KBM-7 (cell line): ENCODE data around the gene PCDHGA3.
"Not testable (repeated sequence)": the region's sequence is repeated elsewhere in the genome, so short reads cannot be mapped to it uniquely, and the experiment has no call there.

Experiments
- DNase-seq: peaks from one replicate; pipeline ENCODE4 v3.0.0-alpha.2; 2015
- in situ Hi-C: fragments of 300-500 bp; cut with MboI; formaldehyde crosslinking; loops from 2 replicates; pipeline ENCODE4 v1.14.3; 2020; ENCODE audit warnings: low sequenced_read_pairs, low pct_unique_long_range_greater_than_20kb, mixed read lengths

Gene PCDHGA3

DNA sequence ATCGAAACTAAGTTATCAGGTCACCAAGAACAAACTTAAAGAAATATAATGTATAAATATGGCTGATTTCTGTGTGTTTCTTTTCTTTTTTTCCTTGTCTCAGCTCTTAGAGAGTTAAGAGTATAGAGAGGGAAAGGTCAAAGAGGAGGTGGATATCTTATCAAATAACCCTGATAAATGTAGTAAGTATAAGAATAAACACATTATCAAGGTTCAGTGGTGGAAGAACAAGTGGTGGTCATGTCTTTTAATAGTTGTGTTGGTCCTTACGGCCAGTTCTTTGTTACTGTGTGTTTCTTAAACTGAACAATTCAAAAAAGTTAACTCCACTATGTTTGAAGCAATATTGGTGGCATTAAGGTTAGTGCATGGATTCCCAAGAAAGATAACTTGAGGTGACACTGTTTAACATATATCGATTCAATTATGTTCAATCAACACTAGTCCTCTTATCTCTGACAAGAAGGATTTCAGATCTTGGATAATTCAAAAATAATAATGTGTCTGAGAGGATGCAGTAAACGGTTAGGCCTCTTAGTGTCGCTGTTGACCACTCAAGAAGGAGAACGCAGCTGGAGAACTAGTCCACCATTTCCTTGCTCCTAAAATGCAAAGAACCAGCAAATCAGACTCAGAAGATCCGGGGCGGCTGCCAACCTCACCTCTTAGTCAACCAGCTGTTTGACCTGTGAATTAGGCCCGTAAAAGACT is at the start of gene PCDHGA3:
PCDHGA3 (plus strand) TSS at position 588 of the 711 bp plus-strand sequence. CDS start 205 bp downstream, outside the sequence.
- DNase-seq: no peak
- in situ Hi-C loops: no loop called here

DNA sequence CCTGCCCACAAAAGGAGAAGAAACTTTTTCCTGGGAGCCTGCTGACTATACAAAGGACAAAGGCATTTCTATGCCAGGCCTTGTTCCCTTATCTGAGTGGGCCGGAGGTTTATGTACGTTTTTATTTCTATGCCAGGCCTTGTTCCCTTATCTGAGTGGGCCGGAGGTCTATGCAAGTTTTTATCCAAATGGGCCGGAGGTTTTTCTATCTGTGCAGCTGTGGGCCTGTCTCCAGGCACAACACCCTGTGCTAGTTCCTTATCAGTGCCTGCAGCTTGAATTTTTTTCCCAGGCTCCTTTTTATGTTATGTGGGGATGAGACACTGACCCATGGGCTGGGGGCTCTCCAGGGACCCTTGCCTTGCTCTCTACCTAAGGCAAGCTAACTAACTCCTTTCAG is 45.3 kb upstream of the PCDHGA3 start:
- in situ Hi-C loops: no loop called here
- DNase-seq: no peak

DNA sequence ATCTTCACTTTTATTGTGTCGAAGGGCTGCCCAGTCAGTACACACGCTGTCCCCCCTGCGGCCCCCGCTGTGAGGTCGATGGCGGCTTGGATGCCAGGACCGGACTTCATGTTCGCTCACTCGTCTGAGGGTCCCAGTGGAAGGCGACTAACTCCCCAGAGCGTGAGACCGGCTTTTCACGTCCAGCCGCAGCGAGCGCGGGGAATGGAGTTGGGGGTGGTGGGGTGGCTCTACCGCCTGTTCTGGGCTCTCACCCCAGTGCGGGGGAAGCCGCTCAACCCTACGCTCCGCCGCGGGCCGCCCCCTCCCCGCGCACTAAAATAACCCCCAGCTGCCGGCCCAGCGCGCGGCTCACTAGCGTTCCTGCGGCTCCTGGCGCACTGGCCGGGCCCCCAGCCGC is 39.9 kb upstream of the PCDHGA3 start, which contains the start of gene SLC25A2:
SLC25A2 (minus strand) TSS at position 294 of the 400 bp plus-strand sequence; CDS start at position 110, 184 bp downstream.
- no peak for DNase-seq
- in situ Hi-C loops: no loop called here

- DNase-seq: no peak
- in situ Hi-C loops: no loop called here
Observed at GRCh38 chr5:141306630-141307029, 37.0 kb upstream of the PCDHGA3 start.

DNA sequence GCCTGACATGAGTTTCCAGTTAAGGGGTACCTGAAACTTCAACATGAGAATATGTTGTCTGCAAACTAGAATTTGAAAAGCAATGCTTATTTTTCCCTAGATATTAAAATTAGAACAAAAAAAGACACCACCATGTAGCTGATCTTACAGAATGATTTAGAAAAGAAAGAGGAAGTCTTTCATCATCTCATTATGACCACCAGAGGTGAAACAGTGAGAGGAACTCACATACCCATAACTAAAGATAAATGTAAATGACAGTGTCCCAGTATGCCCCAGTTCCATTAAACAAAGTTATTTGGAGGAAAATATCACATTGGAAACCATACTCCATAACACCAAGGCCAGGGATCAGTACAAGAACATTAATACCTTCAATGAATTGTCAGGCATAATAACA is 29.9 kb upstream of the PCDHGA3 start:
- no peak for DNase-seq
- in situ Hi-C loops: no loop called here

GRCh38 chr5:141316963-141317362 is 26.7 kb upstream of the PCDHGA3 start:
- DNase-seq, in situ Hi-C loops: not testable (repeated sequence)

DNA sequence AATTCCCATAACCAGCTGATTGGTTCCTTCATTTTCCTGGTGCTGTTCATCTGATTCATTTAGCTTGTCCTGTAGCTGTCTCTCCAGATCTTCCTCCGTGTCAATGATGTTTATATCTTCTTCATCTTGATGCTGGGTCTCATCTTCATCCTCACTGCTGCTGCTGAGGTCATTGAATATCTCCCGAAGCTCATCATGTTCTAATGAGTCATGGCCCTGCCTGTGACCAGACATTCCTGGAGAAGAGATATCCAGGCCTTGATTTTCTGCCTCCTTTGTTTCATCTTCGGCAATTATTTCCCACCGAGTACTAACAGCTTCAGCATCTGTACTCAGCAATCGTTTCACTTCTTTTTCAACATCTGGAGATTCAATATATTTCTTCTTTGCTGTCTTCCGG is 24.4 kb upstream of the PCDHGA3 start:
- DNase-seq: no peak
- in situ Hi-C loops: no loop called here

- in situ Hi-C loops: no loop called here
- no peak for DNase-seq
Observed at GRCh38 chr5:141319699-141320098, 23.9 kb upstream of the PCDHGA3 start.

- in situ Hi-C loops: no loop called here
- peak; percentile 92 for DNase-seq
Observed at GRCh38 chr5:141320225-141321169, 23.1 kb upstream of the PCDHGA3 start, which contains the start of gene TAF7. TSS of gene TAF7 (minus strand) at chr5:141320784. CDS start at chr5:141320044, 740 bp downstream.

GRCh38 chr5:141322261-141322660 is 21.4 kb upstream of the PCDHGA3 start:
- in situ Hi-C loops: no loop called here
- DNase-seq: no peak

GRCh38 chr5:141326088-141326854 is 17.4 kb upstream of the PCDHGA3 start:
- DNase-seq: no peak
- in situ Hi-C loops: no loop called here

DNA sequence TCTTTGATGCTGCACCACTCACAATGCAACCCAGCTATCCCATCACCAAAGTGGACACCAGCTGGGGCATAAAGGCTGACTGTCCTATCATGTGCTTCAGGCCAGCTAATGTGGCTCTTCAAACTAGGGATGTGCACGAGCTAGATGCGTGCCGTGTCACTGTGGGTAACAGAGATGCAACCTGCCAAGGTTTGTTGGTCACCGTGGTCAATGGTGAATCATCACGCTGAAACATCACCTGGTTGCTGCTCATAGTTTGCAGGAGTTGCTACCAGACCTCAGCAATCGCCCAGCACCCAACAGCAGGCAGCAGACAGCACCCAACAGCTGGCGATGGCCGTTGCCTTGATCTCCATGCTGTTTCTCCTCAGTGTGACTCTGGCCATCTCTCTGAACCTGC is 15.4 kb upstream of the PCDHGA3 start:
- in situ Hi-C loops: no loop called here
- DNase-seq: no peak

DNA sequence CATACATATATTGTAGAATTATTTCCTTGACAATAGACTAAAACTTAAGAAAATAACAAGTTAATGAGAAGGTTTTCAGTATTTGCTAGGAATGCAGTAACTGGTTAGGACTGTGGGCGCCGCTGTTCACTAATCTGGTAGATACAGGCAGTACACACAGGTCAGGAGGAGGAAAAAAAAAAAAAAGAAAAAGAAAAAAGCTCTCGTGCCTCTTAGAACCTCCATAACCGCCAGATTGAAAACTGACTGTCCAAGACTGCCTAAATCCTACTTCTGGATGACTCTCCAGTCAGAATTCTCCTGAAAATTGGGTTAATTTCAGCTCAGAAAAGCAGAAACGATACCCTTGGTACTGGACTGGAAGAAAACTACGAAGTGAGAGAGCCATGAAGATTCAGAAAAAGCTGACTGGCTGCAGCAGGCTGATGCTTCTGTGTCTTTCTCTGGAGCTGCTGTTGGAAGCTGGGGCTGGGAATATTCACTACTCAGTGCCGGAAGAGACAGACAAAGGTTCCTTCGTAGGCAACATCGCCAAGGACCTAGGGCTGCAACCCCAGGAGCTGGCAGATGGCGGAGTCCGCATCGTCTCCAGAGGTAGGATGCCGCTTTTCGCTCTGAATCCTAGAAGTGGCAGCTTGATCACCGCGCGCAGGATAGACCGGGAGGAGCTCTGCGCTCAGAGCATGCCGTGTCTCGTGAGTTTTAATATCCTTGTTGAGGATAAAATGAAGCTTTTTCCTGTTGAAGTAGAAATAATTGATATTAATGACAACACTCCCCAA is 13.1 kb upstream of the PCDHGA3 start, which contains the start of gene PCDHGA1:
PCDHGA1 (plus strand) TSS at position 216 of the 782 bp plus-strand sequence.
- in situ Hi-C loops: no loop called here
- peak; percentile 50 for DNase-seq

DNA sequence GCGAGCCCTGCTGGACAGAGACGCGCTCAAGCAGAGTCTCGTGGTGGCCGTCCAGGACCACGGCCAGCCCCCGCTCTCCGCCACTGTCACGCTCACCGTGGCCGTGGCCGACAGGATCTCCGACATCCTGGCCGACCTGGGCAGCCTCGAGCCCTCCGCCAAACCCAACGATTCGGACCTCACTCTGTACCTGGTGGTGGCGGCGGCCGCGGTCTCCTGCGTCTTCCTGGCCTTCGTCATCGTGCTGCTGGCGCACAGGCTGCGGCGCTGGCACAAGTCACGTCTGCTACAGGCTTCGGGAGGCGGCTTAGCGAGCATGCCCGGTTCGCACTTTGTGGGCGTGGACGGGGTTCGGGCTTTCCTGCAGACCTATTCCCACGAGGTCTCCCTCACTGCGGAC is 11.1 kb upstream of the PCDHGA3 start:
- DNase-seq, in situ Hi-C loops: not testable (repeated sequence)

DNA sequence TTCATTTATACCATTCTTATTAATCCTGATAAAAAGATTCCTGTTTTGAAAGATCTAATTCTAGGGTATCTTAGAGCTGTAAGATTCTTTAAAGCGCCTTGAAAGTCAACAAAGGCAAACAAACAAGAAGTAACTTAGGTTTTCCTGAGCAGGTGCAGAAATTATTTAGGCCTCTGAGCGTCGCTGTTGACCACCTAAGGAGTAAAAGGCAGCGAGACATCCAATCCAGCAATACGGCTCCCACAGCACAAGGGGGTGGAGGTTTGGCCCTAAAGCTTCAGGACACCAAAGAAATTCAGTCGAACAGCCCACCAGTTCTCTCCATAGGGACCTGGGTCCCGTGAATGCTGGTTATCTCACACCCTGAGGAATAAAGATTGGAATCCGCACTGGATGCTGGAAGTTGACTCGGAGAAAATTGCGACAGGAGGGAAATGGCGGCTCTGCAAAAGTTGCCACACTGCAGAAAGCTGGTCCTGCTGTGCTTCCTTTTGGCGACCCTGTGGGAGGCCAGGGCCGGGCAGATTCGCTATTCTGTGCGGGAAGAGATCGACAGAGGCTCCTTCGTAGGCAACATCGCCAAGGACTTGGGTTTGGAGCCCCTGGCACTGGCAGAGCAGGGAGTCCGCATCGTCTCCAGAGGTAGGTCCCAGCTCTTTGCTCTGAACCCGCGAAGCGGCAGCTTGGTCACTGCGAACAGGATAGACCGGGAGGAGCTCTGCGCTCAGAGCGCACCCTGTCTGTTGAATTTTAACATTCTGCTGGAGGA is 4.9 kb upstream of the PCDHGA3 start, which contains the start of gene PCDHGA2:
PCDHGA2 (plus strand) TSS at position 223 of the 769 bp plus-strand sequence.
- in situ Hi-C loops: no loop called here
- DNase-seq: peak; percentile 41

DNA sequence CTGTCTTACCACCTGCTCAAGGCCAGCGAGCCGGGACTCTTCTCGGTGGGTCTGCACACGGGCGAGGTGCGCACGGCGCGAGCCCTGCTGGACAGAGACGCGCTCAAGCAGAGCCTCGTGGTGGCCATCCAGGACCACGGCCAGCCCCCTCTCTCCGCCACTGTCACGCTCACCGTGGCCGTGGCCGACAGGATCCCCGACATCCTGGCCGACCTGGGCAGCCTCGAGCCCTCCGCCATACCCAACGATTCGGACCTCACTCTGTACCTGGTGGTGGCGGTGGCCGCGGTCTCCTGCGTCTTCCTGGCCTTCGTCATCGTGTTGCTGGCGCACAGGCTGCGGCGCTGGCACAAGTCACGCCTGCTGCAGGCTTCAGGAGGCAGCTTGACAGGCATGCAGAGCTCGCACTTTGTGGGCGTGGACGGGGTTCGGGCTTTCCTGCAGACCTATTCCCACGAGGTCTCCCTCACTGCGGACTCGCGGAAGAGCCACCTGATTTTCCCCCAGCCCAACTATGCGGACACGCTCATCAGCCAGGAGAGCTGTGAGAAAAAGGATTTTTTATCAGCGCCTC is 2.8 kb upstream of the PCDHGA3 start:
- in situ Hi-C loops: not testable (repeated sequence)

DNA sequence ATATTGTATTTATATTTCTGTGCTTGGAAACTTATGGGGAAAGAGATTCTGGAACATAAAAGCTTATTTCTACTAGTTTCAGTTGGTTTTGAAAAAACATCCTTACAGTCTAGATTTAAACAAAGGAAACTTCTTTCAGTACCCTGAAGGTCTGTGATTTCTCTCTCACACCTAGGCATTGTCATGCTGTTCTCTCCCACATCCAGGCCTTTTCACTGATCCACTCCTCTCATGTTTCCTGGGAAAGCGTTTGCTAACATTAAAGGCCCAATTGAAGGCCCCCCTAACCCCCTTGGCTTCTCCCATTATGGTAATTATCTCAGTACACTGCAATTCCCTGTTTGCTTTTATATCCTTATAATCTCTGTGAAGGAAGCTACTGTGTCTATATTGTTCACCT is 856 bp upstream of the PCDHGA3 start:
- in situ Hi-C loops: no loop called here
- DNase-seq: no peak

More for the DNA sequence above, 2.8 kb upstream of the PCDHGA3 start:
- not testable (repeated sequence) for DNase-seq
